ENCODE data around the gene ITGA7.

Gene ITGA7

GRCh38 chr12:55736780-55737580, 29.3 kb upstream of the ITGA7 start (continued):
- no peak for TF ChIP-seq PATZ1 (CRISPR knock-in tag; IDR thresholded peaks at IDR 0.05; ENCODE audit: borderline replicate concordance)
- no peak for TF ChIP-seq ZC3H10 (CRISPR knock-in tag; IDR thresholded peaks at IDR 0.05)
- no peak for TF ChIP-seq POU6F1 (CRISPR knock-in tag; IDR thresholded peaks at IDR 0.05; ENCODE audit: borderline replicate concordance, low read depth)
- TF ChIP-seq TOX (CRISPR knock-in tag; IDR thresholded peaks at IDR 0.05; ENCODE audit: borderline replicate concordance) = no peak
- no peak for TF ChIP-seq ZNF565 (CRISPR knock-in tag; conservative IDR thresholded peaks at IDR 0.05; ENCODE audit: low read depth)
- TF ChIP-seq OSR1 (CRISPR knock-in tag; IDR thresholded peaks at IDR 0.05) = no peak
- TF ChIP-seq ZNF70 (CRISPR knock-in tag; IDR thresholded peaks at IDR 0.05) = no peak
- no peak for TF ChIP-seq ESRRG (CRISPR knock-in tag; IDR thresholded peaks at IDR 0.05)

- no peak for ATAC-seq
- TF ChIP-seq CREB5 (CRISPR knock-in tag; IDR thresholded peaks at IDR 0.05; ENCODE audit: low read depth) = no peak
- TF ChIP-seq PATZ1 (CRISPR knock-in tag; IDR thresholded peaks at IDR 0.05; ENCODE audit: borderline replicate concordance) = no peak
Observed at GRCh38 chr12:55736076-55736475, 28.4 kb upstream of the ITGA7 start.

- no peak for ATAC-seq
- TF ChIP-seq CSDC2 (CRISPR knock-in tag; IDR thresholded peaks at IDR 0.05) (no peak), PPARA (CRISPR knock-in tag; IDR thresholded peaks at IDR 0.05; ENCODE audit: borderline replicate concordance) (no peak), ZFP30 (CRISPR knock-in tag; IDR thresholded peaks at IDR 0.05) (no peak), BACH2 (CRISPR knock-in tag; IDR thresholded peaks at IDR 0.05; ENCODE audit: borderline replicate concordance) (no peak), ZNF8 (CRISPR knock-in tag; IDR thresholded peaks at IDR 0.05) (no peak), CSRNP3 (CRISPR knock-in tag; IDR thresholded peaks at IDR 0.05) (no peak), ZC3H10 (CRISPR knock-in tag; IDR thresholded peaks at IDR 0.05) (no peak), OSR1 (CRISPR knock-in tag; IDR thresholded peaks at IDR 0.05) (no peak), PATZ1 (CRISPR knock-in tag; IDR thresholded peaks at IDR 0.05; ENCODE audit: borderline replicate concordance) (no peak), TCF4 (CRISPR knock-in tag; IDR thresholded peaks at IDR 0.05; ENCODE audit: borderline replicate concordance) (no peak), ZNF565 (CRISPR knock-in tag; conservative IDR thresholded peaks at IDR 0.05; ENCODE audit: low read depth) (no peak), POU6F1 (CRISPR knock-in tag; IDR thresholded peaks at IDR 0.05; ENCODE audit: borderline replicate concordance, low read depth) (no peak), ZFP3 (CRISPR knock-in tag; IDR thresholded peaks at IDR 0.05) (no peak), GLIS3 (CRISPR knock-in tag; IDR thresholded peaks at IDR 0.05) (no peak), RARB (CRISPR knock-in tag; IDR thresholded peaks at IDR 0.05) (no peak), SNAI2 (CRISPR knock-in tag; IDR thresholded peaks at IDR 0.05) (no peak)
Observed at GRCh38 chr12:55734595-55734994, 26.9 kb upstream of the ITGA7 start.

All from SK-N-SH treated with all-trans-retinoic acid at 6 μM for 48 hours (cell line).